ENCODE measurements around the gene GNG8. TPM values are rescaled to one million over a fixed set of nuclear protein-coding genes. Genes with fewer than 3 reads are reported as not detected.

Gene GNG8
- 1 to 10 TPM; 2.1 to 2.4 TPM for total RNA-seq

DNA sequence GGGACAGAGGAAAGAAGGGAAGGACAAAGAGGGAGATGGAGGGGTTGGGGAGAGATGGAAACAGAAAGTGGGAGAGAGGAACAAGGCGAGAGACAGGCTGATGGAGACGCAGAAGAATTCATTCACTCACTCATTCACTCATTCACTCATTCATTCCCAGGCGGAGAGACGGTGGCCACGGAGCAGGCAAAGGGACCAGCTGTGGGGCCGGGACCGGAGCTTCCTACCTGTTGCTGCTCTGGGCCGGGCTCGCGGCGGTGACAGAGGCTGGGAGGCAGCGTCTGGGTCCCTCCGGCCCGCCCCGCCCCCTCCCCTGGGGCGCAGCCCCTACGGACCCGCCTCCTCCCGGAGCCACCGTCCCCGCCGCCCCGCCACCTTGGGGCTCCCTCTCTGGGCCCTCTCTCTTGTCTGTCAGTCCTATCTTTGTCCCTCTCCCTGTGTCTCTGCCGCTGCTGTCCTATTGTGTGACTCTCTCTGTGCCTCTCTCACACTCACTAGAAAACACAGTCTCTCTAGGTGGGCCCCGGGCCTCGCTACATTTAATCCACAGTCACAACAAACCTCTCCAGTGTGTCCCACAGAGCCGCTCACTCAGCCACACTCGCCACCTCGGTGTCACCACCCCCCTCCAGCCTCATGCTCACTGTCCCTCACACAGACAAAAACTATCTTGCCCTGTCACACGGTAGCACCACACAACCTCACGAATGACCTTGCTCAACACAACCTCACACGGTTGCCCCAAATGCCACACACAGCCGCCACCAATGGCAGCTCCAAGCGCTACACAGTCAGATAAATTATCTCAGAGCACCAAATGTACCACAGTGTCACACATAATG, at the start of gene GNG8:
GNG8 (minus strand) TSS at position 283 of the 842 bp plus-strand sequence. CDS start 1,520 bp downstream, outside the sequence.

DNA sequence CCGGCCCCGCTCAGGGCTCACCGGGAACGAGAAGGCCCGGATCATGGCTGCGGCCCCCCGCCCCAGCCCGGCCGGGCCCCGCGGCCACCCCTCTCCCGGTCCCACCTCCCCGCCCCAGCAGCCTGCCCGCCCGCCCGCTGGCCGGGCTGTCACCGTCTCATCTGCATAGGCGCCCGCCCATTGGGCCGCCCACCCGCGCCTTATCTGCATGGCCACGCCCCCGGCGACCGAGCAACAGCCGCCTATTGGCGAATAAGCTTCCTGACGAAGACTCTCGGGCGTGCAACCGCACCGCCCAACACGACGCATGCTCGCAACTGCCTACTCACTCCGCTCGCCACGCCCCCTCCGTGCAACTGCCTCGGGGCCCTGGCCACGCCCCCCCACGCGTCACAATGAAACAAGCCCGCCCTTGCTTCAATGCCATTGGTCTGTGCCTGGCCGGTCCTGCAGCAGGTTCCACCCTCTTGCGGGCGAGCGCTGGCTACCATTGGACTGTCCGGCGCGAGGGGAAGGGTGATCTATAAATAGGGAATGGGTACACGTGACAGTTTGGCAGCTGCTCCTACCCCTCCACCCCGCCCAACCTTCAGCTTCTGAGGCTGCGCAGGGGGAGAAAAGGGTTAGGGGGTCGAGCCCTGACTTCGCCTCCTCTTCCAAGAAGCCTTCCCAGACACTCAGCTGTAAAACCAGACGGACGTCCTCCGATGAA, 25.2 kb upstream of the GNG8 start, which contains the start of gene DACT3:
DACT3 (minus strand) TSS at position 163 of the 712 bp plus-strand sequence; CDS start at position 45, 118 bp downstream.

DNA sequence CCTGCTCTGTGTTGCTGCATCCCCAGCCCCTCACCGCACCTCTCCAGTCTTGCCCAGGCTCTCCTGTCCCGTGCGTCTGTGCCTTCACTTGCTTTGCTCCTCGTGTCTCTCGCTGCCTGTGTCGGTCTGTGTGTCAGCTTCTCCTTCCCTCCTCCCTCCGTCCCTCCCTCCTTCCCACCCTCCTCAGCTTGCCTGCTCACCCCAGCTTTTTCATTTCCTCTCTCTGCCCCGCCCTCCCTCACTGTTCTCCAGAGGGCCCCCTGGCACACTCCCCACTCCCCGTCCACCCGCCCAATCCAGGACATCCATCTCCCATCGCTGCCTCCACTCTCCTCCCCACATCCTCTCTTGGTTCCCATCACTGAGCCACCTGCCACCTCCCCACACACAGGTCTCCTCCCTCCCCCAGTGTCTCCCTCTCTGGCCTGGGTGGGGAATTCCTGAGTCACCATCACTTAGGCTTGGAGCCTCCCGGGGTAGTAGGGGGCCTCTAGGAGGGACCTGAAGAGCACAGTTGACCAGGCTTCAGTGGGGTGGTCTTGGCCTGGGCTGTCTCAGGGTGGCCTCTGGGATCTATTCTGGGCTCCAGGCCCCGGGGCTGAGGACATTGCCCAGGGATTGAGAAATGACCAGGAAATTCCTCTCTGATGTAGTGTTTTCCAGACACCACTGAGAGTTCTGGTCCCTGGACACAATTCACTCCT, 10.9 kb downstream of the GNG8 start, which contains the start of gene PTGIR:
PTGIR (minus strand) TSS at position 132 of the 704 bp plus-strand sequence. CDS start 864 bp downstream, outside the sequence.

DNA sequence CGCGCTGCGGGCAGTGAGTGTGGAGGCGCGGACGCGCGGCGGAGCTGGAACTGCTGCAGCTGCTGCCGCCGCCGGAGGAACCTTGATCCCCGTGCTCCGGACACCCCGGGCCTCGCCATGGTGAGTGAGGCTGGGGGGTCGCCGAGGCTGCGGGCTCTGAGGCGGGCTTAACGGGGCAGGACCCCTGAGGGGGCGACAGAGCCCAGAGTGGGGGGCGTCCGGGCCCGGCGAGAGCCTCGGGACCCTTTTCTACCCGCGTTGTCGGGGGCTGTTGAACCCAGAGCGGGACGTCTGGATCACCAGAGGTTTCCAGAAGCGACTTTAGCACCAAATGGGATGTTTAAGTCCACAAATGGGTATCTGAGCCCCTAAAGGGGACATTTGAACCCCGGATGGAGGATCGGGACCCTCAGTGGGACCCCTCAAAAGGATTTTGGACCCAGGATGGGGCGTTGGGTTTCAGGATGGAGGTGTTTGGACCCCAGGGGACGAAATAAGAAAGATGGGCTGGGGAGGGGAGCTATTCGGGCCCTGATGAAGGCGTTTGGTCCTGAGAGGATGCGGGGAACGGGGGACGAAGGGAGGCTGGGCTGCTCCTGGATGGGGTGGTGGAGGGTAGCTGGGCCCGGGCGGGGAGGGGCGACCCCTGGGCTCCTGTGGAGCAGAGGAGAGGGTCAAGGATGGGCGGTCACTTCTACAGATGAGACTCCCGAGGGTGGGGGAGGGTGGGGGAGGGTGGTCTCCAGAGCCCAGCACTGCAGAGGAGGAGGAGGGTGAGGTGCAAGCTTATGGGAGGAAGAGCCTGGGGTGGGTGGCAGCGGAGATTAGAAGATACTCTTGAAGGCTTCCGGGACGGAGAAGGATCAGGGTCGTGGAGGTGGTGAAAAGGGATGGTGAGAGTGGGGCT, 34.4 kb downstream of the GNG8 start, which contains the start of gene CALM3:
CALM3 (plus strand) TSS at position 13 of the 907 bp plus-strand sequence; CDS start at position 118, 105 bp downstream.

Other genes starting within 250 kb of the GNG8 start
- gene CCDC8, start 222.6 kb downstream of the GNG8 start, total RNA-seq, result not detected
- gene PNMA8C, start 207.3 kb downstream of the GNG8 start, total RNA-seq, result not detected
- gene PNMA8A, start 164.6 kb downstream of the GNG8 start, total RNA-seq, result under 1 TPM; 0.29 to 0.63 TPM
- gene PNMA8B, start 140.3 kb downstream of the GNG8 start, total RNA-seq, result under 1 TPM; 0.24 to 0.25 TPM
- 100 to 1,000 TPM; 417 to 425 TPM for gene CALM3, start 34.9 kb downstream of the GNG8 start, total RNA-seq
- gene PTGIR, start 11.1 kb downstream of the GNG8 start, total RNA-seq, result 10 to 100 TPM; 12.5 to 13.9 TPM
- gene DACT3, start 25.0 kb upstream of the GNG8 start, total RNA-seq, result under 1 TPM; 0.38 to 0.41 TPM
- 100 to 1,000 TPM; 178 to 189 TPM for gene PRKD2, start 80.9 kb upstream of the GNG8 start, total RNA-seq
- 10 to 100 TPM; 16.9 to 17.6 TPM for gene FKRP, start 109.9 kb upstream of the GNG8 start, total RNA-seq
- gene STRN4, start 110.2 kb upstream of the GNG8 start, total RNA-seq, result 10 to 100 TPM; 70.8 to 83.4 TPM
- gene SLC1A5, start 152.4 kb upstream of the GNG8 start, total RNA-seq, result 10 to 100 TPM; 86.9 to 90.6 TPM
- 100 to 1,000 TPM; 102 to 103 TPM for gene AP2S1, start 214.6 kb upstream of the GNG8 start, total RNA-seq
- gene ARHGAP35, start 224.8 kb upstream of the GNG8 start, total RNA-seq, result 10 to 100 TPM; 21.0 to 22.4 TPM

Measured in activated naive CD4-positive, alpha-beta T cell treated with anti-CD3 and anti-CD28 coated beads, Interleukin-2, amount 10 ng/mL, durations not matched to agents 5 hours and 36 hours (primary cell).